ENCODE data around the gene TM9SF2.

DNA sequence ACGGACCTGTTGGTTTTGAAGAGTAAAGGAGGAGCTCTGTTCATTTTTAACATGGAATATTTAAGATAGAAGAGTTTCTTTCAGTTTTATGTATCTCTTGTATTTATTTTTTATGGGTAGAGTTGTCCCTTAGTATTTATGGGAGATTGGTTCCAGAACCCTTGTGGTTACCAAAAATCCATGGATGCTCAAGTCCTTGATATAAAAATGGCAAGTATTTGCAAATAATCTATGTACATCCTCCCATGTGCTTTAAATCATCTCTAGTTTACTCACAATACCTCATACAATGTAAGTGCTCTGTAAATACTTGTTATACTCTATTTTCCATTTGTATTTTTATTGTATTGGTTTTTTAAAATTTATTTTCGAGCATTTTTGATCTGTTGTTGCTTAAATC, 63.1 kb downstream of the TM9SF2 start:
- TF ChIP-seq, protein P1, sequence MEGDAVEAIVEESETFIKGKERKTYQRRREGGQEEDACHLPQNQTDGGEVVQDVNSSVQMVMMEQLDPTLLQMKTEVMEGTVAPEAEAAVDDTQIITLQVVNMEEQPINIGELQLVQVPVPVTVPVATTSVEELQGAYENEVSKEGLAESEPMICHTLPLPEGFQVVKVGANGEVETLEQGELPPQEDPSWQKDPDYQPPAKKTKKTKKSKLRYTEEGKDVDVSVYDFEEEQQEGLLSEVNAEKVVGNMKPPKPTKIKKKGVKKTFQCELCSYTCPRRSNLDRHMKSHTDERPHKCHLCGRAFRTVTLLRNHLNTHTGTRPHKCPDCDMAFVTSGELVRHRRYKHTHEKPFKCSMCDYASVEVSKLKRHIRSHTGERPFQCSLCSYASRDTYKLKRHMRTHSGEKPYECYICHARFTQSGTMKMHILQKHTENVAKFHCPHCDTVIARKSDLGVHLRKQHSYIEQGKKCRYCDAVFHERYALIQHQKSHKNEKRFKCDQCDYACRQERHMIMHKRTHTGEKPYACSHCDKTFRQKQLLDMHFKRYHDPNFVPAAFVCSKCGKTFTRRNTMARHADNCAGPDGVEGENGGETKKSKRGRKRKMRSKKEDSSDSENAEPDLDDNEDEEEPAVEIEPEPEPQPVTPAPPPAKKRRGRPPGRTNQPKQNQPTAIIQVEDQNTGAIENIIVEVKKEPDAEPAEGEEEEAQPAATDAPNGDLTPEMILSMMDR (conservative IDR thresholded peaks at IDR 0.05; ENCODE audit: low read depth, low read length), result no peak
- TF ChIP-seq, protein P2, sequence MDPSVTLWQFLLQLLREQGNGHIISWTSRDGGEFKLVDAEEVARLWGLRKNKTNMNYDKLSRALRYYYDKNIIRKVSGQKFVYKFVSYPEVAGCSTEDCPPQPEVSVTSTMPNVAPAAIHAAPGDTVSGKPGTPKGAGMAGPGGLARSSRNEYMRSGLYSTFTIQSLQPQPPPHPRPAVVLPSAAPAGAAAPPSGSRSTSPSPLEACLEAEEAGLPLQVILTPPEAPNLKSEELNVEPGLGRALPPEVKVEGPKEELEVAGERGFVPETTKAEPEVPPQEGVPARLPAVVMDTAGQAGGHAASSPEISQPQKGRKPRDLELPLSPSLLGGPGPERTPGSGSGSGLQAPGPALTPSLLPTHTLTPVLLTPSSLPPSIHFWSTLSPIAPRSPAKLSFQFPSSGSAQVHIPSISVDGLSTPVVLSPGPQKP (IDR thresholded peaks at IDR 0.05; ENCODE audit: borderline replicate concordance, low read depth, low read length), result no peak
- TF ChIP-seq RCOR1 (IDR thresholded peaks at IDR 0.05; ENCODE audit: insufficient replicate concordance, low read length), result no peak
